GM19395 (cell line): ENCODE measurements around the gene DNAH9.

Source experiments
- ATAC-seq: cut with Tn5 transposase; IDR thresholded peaks from one replicate; pipeline ENCODE4 v1.9.1; 2021; ENCODE audit warnings: mild to moderate bottlenecking, moderate library complexity; ENCODE audit not compliant: unreplicated experiment

The DNAH9 gene

DNA sequence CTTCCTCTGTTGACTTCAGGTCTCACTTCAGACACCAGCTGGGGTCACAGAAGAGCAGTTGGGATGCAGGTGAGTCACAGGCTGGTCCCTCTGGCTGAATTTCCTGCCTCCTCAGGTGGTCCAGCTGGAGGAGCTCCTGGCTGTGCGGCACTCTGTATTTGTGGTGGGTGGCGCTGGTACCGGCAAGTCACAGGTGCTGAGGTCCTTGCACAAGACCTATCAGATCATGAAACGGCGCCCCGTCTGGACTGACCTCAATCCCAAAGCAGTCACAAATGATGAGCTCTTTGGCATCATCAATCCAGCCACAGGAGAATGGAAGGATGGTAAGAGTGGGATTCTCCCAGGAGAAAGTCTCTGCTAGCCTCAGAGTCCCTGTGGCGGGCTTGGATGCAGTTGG lies 149.2 kb downstream of the DNAH9 start:
- no peak for ATAC-seq

- ATAC-seq, result no peak
These were observed 159.5 kb downstream of the DNAH9 start for GRCh38 chr17:11757815-11758214.

GRCh38 chr17:11768106-11768505 lies 169.8 kb downstream of the DNAH9 start:
- ATAC-seq, result no peak

DNA sequence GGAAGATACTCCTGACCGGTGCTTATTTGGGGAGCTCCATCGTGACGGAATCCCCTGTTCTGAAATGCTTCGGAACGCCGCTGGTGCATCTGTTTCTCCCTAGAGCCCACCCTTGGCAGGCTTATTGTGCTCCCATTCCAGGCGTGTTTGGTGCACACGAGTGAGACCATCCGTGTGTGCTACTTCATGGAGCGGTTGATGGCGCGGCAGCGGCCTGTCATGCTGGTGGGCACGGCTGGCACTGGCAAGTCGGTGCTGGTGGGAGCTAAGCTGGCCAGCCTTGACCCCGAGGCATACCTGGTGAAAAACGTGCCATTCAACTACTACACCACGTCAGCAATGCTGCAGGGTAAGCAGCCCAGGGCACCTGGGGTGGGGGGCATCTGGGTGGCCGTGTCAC lies 170.7 kb downstream of the DNAH9 start:
- no peak for ATAC-seq

DNA sequence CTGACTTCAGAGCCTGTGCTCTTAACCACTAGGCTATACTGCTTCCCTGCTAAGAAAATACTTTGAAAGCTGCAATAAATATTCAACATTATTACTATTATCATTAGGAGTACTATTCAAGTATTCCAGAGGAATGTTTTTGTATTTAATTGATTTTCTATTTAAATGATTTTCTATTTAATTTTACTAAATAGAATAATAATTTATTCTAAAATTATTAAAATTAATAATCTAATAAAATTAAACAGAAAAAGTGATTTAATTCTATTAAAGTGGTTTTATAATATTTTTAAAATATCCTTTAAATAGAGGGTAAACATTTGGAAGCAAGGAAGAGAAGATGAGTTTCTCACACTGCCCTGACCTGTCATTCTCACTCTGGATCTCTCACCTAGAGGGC lies 173.8 kb downstream of the DNAH9 start:
- no peak for ATAC-seq

- ATAC-seq, result no peak
These were observed 181.6 kb downstream of the DNAH9 start for GRCh38 chr17:11779892-11780291.

DNA sequence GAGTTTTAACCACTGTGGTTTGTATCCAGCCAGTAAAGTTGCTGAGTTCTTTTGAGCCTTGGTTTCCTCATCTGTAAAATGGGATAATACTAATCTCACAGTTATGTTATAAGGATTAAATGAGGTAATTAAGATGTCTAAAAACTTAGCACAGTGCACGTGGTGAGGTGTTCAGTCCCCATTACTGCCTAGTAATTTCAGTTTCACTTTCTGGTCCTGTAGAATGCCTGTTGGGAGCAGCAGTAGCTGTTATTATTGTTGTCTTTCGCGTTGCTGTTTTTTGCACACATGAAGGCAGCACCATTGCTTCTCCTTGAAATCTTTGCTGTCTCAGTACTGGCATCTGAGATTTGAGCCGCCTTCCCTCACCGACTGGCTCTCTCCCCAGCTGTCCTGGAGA lies 182.4 kb downstream of the DNAH9 start:
- ATAC-seq, result no peak

DNA sequence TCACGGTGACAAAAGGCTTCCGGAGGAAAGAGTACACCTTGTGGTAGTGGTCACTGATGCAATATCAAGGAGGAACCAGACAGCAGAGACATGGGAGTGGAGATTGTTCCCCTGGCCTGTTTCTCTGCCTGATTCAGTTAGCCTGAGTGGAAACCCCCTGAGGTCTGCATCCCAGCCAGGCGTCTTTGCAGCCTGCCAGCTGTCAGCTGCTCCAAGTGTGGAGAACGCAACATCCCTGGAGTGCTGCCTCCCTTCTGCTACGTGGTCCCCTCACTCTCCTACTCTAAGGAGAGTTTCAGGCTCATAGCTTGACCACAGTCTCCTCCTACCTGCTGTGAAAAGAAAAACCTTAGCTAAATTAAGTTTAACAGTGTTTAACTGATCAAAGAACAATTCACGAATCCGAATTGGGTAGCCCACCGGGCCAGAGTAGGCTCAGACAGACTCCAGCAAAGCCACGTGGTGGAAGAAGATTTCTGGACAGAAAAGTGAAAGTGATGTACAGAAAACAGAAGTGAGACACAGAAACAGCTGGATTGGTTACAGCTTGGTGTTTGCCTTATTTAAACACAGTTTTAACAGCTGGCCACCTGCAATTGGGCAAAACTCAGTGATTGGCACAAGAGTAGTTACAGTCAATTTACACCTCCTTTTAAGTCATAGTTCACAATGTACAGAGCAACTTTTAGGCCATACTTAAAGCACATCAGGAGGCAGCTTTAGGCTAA lies 188.6 kb downstream of the DNAH9 start:
- no peak for ATAC-seq

- no peak for ATAC-seq
These were observed 197.6 kb downstream of the DNAH9 start for GRCh38 chr17:11795906-11796305.

GRCh38 chr17:11797803-11798202 lies 199.5 kb downstream of the DNAH9 start:
- no peak for ATAC-seq

GRCh38 chr17:11803231-11803969 lies 205.1 kb downstream of the DNAH9 start:
- no peak for ATAC-seq

DNA sequence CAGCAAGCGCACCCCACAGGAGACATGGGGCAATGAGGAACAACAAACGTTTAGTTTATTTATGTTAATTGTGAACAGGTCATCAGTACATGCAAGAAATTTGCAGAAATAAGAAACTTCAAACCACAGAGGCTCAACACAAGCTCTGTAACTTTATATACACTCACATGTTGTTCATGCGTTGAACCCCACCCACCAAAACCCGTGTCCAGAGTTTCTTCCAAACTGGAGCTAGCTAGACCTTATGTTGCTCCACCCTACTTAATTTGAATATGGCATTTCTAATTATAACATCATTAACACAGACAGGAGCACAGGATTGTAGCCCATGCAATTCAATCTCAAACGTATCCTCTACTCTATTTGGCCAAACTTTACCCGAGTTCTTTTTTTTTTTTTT lies 206.9 kb downstream of the DNAH9 start:
- ATAC-seq, result no peak

DNA sequence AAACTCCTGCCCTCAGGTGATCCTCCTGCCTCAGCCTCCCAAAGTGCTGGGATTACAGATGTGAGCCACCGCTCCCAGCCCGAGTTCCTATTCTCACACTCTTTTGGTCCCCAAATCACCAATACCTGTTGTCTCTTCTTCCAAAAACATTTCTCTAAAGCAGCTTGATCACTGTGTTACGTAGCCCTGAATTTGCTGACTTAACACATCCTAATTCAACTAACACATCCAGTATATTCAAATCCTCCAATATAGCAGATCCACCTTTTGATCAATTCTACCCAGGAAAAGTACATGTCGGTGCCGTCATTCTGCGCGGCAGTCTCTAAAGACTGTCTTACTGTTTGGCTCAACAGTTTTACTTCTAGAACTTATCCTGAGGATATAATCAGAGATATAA lies 207.7 kb downstream of the DNAH9 start:
- ATAC-seq, result no peak

DNA sequence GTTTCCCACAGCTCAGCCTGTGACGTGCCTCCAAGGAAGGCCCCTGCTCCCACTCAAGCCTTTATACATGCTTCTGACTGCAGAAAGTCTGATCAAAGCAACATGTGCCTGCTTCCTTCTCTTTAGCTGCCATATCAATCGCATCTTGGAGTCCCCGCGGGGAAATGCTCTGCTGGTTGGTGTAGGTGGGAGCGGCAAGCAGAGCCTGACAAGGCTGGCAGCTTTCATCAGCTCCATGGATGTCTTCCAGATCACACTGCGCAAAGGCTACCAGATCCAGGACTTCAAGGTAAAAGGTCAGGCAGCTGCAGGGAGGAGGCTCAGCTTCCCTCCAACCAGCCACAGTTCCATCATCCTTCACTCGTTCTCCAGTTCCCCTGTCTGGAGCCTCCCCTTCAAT lies 209.3 kb downstream of the DNAH9 start:
- no peak for ATAC-seq

GRCh38 chr17:11813278-11813677 lies 215.0 kb downstream of the DNAH9 start:
- no peak for ATAC-seq

DNA sequence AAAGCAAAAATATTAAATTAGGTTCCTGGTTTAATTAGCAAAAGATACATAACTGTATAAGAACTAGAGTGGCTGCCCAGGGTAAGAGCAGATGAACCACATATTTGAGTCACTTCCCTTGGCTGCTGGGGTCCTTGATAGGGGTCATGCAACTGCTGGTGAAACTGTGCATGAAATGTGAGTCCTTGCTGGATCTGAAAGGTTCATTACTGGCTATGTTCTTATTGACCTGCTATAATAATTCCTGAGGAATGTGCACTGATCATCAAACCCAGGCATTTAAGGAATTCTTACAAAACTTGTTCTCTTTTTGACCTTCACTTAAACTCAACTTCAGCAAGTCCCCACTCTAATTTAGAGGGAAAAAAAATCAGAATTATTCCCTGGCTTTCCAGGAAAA lies 215.6 kb downstream of the DNAH9 start:
- ATAC-seq, result no peak

DNA sequence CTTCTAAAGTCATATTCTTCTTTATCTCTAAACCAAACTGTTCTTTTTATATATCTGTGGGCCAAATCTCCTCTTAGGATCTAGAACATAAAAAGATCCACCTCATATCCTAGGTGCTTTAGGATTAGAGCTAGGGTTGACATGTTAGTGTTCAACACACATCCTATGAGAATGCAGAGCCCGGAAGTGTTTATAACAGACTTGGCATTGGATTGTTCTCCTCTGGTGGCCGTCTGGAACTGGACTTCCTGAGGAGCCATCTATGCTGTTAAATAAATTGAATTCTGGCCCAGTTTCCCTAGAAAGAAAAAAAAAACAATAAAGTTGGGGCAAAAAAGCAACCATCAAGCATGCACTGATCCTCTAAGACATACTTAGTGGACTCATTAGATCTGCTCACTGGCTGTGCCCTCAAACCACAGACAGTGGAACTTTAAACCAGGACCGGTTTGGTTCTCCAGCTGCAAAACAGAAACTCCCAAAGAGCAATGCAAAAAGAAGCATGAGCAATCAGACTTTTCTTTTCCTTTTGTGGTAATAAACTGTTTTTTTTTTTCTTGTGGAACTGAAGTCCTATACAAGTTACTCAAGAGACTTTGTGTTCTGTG lies 216.5 kb downstream of the DNAH9 start:
- ATAC-seq, result no peak

GRCh38 chr17:11816409-11816808 lies 218.1 kb downstream of the DNAH9 start:
- ATAC-seq, result no peak

DNA sequence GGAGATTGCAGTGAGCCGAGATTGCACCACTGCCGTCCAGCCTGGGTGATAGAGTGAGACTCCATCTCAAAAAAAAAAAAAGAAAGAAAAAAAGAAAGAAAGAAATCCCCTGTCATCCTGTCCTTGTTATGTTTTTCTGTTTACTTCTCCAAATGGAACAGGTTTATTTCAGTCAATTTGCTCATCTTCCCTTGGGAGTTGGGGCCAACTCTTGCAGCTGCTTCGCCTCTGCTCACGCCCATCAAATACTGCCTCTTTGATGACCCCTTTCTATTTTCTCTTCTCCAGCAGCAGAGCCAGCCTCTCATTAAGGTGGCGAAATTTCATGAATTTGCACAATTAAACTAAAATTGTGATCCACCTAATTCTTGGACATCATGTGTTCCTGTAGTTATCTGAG lies 225.6 kb downstream of the DNAH9 start:
- ATAC-seq, result no peak

DNA sequence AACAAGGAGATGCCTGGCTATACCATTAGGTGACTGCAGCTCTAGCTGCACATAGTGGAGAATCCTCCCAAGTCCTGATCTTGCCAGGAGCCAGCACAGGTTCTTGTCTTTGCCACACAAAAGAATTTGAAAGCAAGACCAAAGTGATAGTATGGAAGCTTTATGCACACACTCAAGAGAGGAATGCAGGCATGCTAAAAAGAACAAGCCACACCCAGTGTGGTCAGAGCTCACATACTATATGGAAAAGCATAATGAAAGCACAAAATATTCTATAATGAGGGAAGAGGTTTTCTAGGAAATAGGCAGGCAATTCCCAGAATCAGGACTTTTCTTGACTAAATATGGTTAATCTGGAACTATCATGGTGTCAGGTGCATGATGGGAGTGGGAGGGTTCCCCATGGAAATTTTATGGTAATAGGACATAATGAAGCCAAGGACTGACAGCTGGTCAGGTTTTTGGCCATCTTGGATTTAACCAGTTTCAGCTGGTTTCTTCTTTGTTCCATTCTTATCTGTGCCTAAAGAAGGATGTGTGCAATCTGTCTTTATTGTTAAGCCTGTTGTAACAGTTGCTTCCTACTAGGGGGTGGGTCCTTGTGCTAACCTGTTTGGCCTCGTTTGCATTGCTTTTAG lies 227.4 kb downstream of the DNAH9 start:
- ATAC-seq, result no peak

DNA sequence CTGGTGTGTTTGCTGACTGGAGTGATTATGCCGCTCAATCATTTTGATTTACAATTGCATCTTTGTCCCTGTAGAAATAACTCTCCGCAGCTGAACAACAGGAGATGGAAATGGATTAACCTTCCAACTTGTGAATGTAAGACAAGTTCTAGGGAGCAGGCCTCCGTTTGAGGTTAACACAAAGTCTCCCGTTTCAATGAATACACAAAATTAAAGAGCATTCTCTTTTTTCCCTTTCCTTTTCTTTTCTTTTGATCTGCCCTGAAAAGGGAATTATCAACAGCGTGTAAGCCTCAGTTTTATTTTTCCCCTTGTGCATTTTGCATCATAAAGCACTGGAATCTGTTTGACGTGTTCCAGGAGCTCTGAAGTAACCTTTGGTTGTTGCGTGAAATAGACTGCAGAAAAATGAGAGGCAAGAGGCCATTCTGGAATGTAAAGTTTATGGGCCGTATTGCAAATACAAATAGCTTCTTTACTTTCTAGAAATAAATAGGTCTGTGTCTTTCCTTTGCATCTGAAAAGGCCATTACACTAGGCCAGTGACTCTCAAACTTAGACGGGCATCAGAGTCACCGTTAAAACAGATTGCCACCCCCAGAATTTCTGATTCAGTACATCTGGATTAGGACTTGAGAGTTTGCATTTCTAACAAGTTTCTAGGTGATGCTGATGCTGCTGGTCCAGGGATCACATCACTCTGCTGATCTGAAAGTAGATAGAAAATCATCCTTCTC lies 234.3 kb downstream of the DNAH9 start:
- no peak for ATAC-seq
